Calu3 (cell line): ENCODE results near the gene MEF2C. TPM values are rescaled to one million over a fixed set of nuclear protein-coding genes. Genes with fewer than 3 reads are reported as not detected.

Source experiments
- BruUV-seq: library from RNA; stranded (reverse); fragments of 400-500 nt; replicated peaks from 2 replicates; lab custom pipeline; 2021; lab: Mats Ljungman, UMichigan
- CTCF ChIA-PET: fragments of 300-600 bp; sonication (Branson Sonifier 250); formaldehyde crosslinking; loops from one replicate; lab custom pipeline; 2022; ENCODE audit warnings: antibody characterized with exemption; lab: Charles Lee
- DNase-seq: peaks from one replicate; pipeline ENCODE4 v3.0.0; 2022
- H3K27ac Mint-ChIP-seq: one replicate; pipeline ENCODE4 v1.8.0; 2022; ENCODE audit warnings: mixed read lengths; ENCODE audit not compliant: unreplicated experiment
- H3K27me3 Mint-ChIP-seq: one replicate; pipeline ENCODE4 v1.8.0; 2022; ENCODE audit warnings: mixed read lengths; ENCODE audit not compliant: unreplicated experiment
- H3K36me3 Mint-ChIP-seq: one replicate; pipeline ENCODE4 v1.8.0; 2022; ENCODE audit warnings: mild to moderate bottlenecking, moderate library complexity, mixed read lengths; ENCODE audit not compliant: insufficient read depth, unreplicated experiment
- H3K4me1 Mint-ChIP-seq: one replicate; pipeline ENCODE4 v1.8.0; 2022; ENCODE audit warnings: mild to moderate bottlenecking, low read depth, mixed read lengths; ENCODE audit not compliant: unreplicated experiment
- H3K4me3 Mint-ChIP-seq: one replicate; pipeline ENCODE4 v1.8.0; 2022; ENCODE audit warnings: mild to moderate bottlenecking, low read depth, moderate library complexity, mixed read lengths; ENCODE audit not compliant: unreplicated experiment
- H3K9me3 Mint-ChIP-seq: one replicate; pipeline ENCODE4 v1.8.0; 2022; ENCODE audit warnings: low read depth, mixed read lengths; ENCODE audit not compliant: unreplicated experiment
- intact Hi-C: fragments of 100-400 bp; cut with micrococcal nuclease; formaldehyde crosslinking; loops from one replicate; pipeline ENCODE4 v1.10.0; 2022; ENCODE audit not compliant: unreplicated experiment
- total RNA-seq: library from RNA; stranded (reverse); gene quantifications from 2 replicates; pipeline ENCODE4 v1.2.3, GENCODE V29; 2022
- TF ChIP-seq, protein P1 (sequence below): fragments of 200-600 bp; IDR thresholded peaks from one replicate; pipeline ENCODE4 v1.8.0; 2022; ENCODE audit warnings: antibody characterized with exemption; ENCODE audit not compliant: unreplicated experiment

MEF2C gene
- total RNA-seq, 1 experiment from 2014 or later: 6.1 TPM

DNA sequence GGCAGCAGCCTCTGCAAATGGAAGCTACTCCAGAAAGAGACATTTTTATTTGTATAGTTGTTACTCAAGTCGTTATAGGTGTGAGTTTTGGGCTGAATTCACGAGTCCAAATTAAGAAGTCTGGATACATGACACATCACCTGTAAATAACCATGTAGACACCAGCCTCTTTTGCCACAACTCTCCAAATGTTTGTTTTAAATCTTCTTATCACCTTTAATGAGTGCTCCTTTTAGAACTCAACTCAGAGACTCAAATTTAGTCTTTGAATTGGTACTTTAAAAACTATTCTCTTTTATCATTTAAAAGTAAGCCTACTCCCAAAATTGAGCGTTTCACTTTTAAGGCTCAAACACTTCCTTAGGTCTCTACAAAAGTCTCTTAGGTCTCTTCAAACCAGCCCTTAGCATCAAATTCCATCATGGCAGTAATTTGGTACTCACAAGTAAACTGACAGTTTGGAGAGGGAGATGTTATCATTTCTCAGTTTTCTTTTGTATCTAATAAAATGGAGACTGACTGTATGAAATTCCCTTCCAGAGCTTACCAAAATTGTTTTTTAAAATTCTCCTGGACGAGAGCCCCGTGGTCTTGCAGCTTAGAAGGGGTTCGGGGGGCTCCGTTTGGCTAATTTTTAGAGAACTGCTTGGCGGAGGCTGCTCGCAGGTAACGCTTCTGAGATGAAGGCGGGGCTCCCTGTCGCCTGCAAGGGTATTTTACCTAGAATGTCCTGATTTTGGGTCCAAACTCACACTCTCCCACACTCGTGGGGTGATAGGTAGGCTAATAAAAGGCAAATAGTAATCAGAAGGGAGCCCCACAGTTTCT, 194.6 kb downstream of the MEF2C start:
- no peak overlapping the region for H3K27ac Mint-ChIP-seq
- H3K4me1 Mint-ChIP-seq: peaks cover 33% of the 10 kb centered on the region
- H3K36me3 Mint-ChIP-seq: peaks cover 24% of the 10 kb centered on the region
- TF ChIP-seq, protein P1, sequence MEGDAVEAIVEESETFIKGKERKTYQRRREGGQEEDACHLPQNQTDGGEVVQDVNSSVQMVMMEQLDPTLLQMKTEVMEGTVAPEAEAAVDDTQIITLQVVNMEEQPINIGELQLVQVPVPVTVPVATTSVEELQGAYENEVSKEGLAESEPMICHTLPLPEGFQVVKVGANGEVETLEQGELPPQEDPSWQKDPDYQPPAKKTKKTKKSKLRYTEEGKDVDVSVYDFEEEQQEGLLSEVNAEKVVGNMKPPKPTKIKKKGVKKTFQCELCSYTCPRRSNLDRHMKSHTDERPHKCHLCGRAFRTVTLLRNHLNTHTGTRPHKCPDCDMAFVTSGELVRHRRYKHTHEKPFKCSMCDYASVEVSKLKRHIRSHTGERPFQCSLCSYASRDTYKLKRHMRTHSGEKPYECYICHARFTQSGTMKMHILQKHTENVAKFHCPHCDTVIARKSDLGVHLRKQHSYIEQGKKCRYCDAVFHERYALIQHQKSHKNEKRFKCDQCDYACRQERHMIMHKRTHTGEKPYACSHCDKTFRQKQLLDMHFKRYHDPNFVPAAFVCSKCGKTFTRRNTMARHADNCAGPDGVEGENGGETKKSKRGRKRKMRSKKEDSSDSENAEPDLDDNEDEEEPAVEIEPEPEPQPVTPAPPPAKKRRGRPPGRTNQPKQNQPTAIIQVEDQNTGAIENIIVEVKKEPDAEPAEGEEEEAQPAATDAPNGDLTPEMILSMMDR: no peak
- H3K4me3 Mint-ChIP-seq: no peak overlapping the region
- peaks cover 39% of the 10 kb centered on the region for H3K27me3 Mint-ChIP-seq
- no peaks in the 10 kb centered on the region for H3K9me3 Mint-ChIP-seq
- BruUV-seq: no TSS peak
- intact Hi-C loops: no loop called here
- no peak for DNase-seq
- CTCF ChIA-PET: interaction anchor here (4.3 kb wide), 1 partner anchor 7 kb away, joined by 25 read pairs; no protein-coding TSS in a partner anchor

DNA sequence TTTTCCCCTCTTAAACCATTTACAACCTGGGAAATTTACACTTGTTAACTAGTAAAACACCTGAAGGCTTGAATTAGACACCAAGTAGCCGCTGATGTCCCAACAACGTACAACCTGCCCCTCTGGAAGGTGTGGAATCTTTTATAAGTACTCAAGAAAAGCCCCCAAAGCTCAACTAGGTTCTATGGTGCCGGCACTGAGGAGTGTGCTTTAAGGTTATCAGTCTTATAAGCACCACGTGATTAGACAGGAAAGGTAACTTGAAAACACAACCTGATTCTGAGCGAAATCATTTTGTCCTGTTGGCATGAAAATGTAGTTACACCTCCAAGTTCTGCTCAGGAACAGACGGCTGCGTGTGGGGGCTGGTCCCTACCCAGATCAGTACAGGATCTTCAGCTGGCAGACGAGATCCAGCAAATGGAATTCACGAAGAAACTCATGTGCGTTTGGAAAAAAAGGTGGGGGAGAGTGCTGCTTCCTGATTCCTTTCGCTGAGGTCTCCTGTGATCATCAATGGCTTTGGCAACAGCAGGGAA, 195.5 kb downstream of the MEF2C start:
- no peaks in the 10 kb centered on the region for H3K9me3 Mint-ChIP-seq

DNA sequence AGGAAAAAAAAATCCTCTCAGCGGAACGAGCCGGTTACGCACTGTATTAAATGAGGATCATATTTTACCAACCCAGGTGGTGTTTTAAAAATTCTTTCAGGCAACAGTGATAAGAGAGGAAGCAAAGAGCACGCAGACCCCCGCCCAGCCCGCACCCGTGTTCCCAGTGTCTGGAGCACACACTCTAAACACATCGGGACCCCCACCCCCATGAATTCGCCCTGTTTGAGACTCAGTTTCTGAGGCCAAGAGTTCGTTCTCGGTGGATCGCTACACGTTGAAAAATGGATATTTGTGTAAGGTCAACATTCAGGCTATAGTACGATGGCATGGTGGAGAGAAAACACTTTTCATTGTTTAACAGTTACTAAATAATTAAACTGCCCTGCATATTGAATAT, 196.3 kb downstream of the MEF2C start:
- H3K27ac Mint-ChIP-seq: no peak overlapping the region
- DNase-seq: no peak
- CTCF ChIA-PET: no interaction called here
- intact Hi-C loops: no loop called here
- no peaks in the 10 kb centered on the region for H3K9me3 Mint-ChIP-seq
- H3K4me1 Mint-ChIP-seq: peaks cover 23% of the 10 kb centered on the region
- peaks cover 9% of the 10 kb centered on the region for H3K36me3 Mint-ChIP-seq
- TF ChIP-seq, protein P1: no peak
- H3K27me3 Mint-ChIP-seq: peaks cover 48% of the 10 kb centered on the region
- no TSS peak for BruUV-seq
- H3K4me3 Mint-ChIP-seq: no peak overlapping the region

More for the DNA sequence above, 195.5 kb downstream of the MEF2C start:
- Mint-ChIP-seq H3K27me3 (peaks cover 48% of the 10 kb centered on the region), H3K27ac (no peak overlapping the region), H3K4me1 (peaks cover 30% of the 10 kb centered on the region), H3K36me3 (peaks cover 15% of the 10 kb centered on the region), H3K4me3 (no peak overlapping the region)
- TF ChIP-seq, protein P1: no peak
- no peak for DNase-seq
- no TSS peak for BruUV-seq
- intact Hi-C loops: no loop called here
- CTCF ChIA-PET: no interaction called here

DNA sequence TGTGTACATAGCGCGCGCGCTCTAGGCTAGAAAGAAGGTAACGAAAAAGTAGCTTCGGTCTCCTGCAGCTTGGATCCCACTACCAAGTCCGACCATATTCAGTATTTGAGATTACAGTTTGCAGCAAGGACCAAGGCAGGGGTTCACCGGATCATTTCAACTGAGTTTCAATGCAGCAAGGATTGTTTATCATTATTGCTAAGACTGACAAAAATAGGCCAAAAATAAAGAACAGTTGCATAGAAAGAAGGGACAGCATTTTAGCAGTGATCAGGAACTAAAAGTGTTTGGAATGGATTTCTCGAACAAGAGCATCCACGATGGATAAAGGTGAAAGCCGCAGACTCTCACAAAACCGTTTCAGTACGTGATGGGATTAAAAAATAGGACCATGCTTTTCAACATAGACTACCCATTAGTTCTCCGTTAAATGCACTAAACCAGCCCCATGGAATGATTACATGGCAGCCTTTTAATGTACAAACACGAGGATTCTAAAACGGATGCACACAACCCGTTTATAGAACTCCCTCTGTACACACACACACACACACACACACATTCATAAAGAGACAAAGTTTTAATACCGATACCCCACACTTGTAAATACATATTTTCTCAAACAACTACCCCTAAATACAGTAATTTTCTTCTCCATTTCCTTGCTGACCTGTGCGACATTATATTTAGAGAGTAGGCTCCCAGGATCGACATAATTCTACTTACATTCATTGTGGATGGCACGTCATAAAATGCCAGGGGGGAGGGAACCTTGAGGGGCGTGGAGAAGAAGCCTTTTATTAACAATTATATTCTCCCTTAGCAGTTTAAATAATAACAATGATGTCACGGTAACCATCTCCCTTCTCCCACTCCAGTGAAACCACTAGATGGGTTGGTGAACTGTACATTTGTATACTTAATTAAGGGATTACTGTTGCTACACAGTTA, 197.1 kb downstream of the MEF2C start:
- CTCF ChIA-PET: no interaction called here
- no peak for DNase-seq
- no peak overlapping the region for H3K27ac Mint-ChIP-seq
- peaks cover 15% of the 10 kb centered on the region for H3K4me1 Mint-ChIP-seq
- H3K4me3 Mint-ChIP-seq: no peak overlapping the region
- intact Hi-C loops: no loop called here
- no peaks in the 10 kb centered on the region for H3K9me3 Mint-ChIP-seq
- TF ChIP-seq, protein P1: no peak
- no TSS peak for BruUV-seq
- peaks cover 40% of the 10 kb centered on the region for H3K27me3 Mint-ChIP-seq
- peaks cover 5% of the 10 kb centered on the region for H3K36me3 Mint-ChIP-seq
